Omental fat pad (tissue), 4 donors: Measurements from ENCODE around the gene ANTKMT. TPM values are rescaled to one million over a fixed set of nuclear protein-coding genes. Genes with fewer than 3 reads are reported as not detected.

ENCODE experiments used
- ATAC-seq: fragments of 150-250 bp; one replicate; pipeline ENCODE4 v1.9.1; 2016; ENCODE audit warnings: mild to moderate bottlenecking, moderate library complexity; ENCODE audit not compliant: low FRiP score
- DNase-seq: peaks from one replicate; pipeline ENCODE4 v3.0.0-alpha.2; 2019; ENCODE audit warnings: low spot score
- total RNA-seq, 4 donors: library from RNA; depleted of rRNA; stranded (reverse); fragments of >200 nt; gene quantifications; one replicate each; pipeline ENCODE4 v1.1.0, GENCODE V29; 2016
- TF ChIP-seq, protein P1 (sequence below), 3 donors: fragments of 450-650 bp; IDR thresholded peaks; one replicate each; pipeline ENCODE4 v1.5.1; 2016 to 2017; ENCODE audit warnings: antibody characterized with exemption in 3 of 3, mild to moderate bottlenecking in 3 of 3, moderate library complexity in 2 of 3

Gene ANTKMT
- total RNA-seq, 4 donors from 2014 or later = 21.9 to 45.4 (median 36.2) TPM

DNA sequence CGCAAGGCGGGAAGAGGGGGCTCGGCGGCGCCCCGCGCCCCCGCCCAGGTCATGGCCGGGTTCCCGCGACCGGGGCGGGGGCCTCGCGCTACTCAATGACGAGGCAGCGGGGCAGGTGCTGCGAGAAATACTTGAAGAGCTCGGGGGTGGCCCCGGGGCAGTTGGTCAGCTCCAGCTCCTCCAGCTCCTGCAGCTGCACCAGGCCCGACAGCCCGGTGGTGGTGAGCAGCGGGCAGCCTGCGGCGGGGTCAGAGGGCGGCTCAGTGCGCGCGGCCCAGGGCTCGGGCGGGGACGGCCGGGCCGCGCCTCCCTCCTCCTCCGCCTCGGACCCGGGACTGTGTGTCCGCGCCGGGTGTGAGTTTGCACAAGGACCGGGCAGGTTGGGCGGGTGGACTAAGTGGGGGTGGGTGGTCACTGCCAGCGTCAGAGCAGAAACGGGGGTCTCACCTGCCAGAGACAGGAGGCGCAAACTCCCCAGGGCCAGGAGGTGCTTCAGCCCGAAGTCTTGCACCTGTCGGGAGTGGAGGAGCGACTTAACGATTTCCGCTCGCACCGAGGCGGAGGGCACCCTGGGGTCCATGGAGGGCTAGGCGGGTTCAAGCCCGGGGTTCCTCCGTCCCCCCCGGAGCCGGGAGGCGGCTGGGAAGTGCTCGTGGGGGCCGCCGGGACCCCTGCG lies 26.6 kb upstream of the ANTKMT start:
- TF ChIP-seq, protein P1, sequence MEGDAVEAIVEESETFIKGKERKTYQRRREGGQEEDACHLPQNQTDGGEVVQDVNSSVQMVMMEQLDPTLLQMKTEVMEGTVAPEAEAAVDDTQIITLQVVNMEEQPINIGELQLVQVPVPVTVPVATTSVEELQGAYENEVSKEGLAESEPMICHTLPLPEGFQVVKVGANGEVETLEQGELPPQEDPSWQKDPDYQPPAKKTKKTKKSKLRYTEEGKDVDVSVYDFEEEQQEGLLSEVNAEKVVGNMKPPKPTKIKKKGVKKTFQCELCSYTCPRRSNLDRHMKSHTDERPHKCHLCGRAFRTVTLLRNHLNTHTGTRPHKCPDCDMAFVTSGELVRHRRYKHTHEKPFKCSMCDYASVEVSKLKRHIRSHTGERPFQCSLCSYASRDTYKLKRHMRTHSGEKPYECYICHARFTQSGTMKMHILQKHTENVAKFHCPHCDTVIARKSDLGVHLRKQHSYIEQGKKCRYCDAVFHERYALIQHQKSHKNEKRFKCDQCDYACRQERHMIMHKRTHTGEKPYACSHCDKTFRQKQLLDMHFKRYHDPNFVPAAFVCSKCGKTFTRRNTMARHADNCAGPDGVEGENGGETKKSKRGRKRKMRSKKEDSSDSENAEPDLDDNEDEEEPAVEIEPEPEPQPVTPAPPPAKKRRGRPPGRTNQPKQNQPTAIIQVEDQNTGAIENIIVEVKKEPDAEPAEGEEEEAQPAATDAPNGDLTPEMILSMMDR (IDR thresholded peaks at IDR 0.05) = no peak
- DNase-seq (no peak), ATAC-seq (no peak)

- ATAC-seq (no peak), DNase-seq (no peak)
- TF ChIP-seq, protein P1 (IDR thresholded peaks at IDR 0.05) = no peak
Measured at GRCh38 chr16:694863-695354, 26.0 kb upstream of the ANTKMT start.

GRCh38 chr16:695355-696089 lies 25.4 kb upstream of the ANTKMT start:
- DNase-seq = no peak
- TF ChIP-seq, protein P1 (IDR thresholded peaks at IDR 0.05) = no peak
- ATAC-seq = peak; percentile 46

GRCh38 chr16:698911-699671 lies 21.9 kb upstream of the ANTKMT start:
- TF ChIP-seq, protein P1 (IDR thresholded peaks at IDR 0.05) = no peak
- DNase-seq (no peak), ATAC-seq (no peak)

DNA sequence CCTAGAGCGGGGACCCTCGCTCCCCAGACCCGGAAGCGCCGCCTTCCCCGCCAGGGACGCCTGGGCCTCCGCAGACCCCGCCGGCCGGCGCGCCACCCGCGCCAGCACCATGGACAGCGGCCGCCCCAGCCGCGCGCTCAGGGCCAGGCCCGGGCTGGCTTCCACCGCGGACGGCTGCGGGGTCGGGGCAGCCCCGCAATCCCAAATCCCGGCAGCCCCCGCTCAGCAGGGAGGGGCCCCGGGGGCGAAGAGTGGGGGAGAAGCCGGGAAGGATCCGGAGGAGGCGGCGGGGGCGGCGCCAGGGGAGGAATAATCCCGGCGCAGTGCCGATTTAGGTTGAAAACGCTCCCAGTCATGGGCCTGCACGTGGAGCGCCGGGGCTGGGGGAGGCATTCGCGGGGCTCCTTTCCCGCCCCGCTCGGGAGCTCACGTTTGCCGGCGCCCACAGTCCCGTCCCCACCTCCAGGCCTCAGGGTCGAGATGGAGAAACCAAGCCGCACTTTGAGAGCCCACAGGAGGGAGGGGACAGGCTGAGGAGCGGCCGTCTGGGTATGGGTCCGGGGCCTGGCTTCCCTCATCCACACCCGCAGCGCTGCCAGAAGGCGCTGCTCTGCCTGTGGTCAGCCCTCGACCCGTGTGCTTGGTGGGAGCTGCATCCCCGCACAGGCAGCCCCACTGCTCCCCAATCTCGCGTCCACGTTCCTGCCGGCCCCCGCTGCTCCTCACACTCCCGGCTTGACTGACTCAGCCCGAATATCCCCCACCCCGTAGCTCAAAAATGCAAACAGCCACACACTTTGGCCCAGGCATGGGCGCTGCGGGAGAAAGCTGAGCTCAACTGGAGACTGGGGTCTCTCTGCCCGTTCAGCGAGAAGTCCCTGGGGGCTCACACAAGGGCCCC lies 20.0 kb upstream of the ANTKMT start:
- DNase-seq (no peak), ATAC-seq (peak; percentile 61)
- TF ChIP-seq, protein P1 (IDR thresholded peaks at IDR 0.05) = no peak

DNA sequence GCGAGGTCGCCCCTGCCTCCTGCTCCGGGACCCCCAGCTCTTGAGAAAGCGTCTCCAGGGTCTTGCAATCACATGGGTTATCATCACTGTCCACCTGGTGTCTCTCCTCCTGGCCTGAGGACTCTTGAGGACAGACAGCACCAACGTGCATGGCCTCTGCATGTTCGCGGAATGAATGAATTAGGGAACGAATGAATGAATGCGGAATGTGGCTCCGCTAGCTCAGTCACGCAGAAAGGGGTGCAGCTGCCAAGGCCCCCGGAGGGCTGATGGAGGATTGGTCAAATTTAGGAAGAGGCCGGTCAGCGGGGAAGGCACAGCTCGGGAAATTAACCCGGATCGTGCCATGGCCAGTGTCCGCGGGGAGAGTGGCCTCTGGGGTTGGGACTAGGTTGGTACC lies 18.6 kb upstream of the ANTKMT start:
- no peak for DNase-seq
- ATAC-seq = no peak
- TF ChIP-seq, protein P1 (IDR thresholded peaks at IDR 0.05) = no peak
